HG03175 (cell line): ENCODE results near the gene ACTR5.
"Not testable (repeated sequence)": the region's sequence is repeated elsewhere in the genome, so short reads cannot be mapped to it uniquely, and the experiment has no call there.

Source experiments
- ATAC-seq: cut with Tn5 transposase; IDR thresholded peaks from one replicate; pipeline ENCODE4 v1.9.1; 2021; ENCODE audit warnings: mild to moderate bottlenecking, moderate library complexity; ENCODE audit not compliant: unreplicated experiment

Gene ACTR5

DNA sequence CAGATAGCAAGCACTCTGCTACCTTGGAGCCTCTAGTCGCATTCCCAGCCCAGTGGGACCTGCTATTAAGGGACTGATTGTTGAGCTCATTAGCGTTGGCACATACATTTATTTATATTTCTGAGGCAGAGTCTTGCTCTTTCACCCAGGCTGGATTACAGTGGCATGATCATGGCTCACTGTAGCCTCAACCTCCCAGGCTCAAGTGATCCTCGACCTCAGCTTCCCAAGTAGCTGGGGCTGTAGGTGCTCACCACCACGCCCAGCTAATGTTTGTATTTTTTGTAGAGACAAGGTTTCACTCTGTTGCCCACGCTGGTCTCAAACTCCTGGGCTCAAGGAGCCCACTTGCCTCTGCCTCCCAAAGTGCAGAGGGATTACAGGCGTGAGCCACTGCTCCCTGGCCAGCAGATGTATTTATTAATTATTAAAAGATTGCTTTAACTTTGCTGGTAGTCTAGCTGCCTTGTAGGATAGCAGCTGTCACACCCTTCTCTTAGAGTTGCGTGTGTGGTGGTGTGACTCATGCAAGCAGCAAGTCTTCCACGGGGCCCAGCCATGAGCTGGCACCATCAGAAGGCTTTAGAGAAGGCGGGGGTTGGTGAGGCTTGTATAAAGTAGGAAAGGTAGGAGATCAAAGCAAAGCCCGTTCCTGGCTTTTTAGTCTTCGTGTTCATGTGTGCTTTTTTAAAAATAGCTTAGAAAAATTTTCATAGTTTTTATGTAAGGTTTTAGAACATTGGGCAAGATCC, 16.5 kb downstream of the ACTR5 start:
- no peak for ATAC-seq

DNA sequence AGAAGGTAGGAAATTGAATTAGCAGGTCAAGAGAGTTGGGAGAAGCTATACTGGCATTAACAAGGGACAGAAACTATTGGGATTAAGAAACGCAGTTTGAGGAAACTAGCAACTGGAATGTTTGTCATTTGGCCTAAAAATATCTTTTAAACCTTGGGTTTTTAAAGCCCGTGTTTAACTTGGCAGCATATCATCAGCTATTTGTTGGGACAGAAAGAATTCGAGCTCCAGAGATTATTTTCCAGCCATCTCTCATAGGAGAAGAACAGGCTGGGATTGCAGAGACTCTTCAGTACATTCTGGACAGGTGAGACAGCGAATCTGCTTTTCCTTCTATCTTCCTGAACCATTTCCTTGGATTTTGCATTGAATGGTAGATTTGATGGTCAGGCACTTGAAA, 17.8 kb downstream of the ACTR5 start:
- no peak for ATAC-seq

DNA sequence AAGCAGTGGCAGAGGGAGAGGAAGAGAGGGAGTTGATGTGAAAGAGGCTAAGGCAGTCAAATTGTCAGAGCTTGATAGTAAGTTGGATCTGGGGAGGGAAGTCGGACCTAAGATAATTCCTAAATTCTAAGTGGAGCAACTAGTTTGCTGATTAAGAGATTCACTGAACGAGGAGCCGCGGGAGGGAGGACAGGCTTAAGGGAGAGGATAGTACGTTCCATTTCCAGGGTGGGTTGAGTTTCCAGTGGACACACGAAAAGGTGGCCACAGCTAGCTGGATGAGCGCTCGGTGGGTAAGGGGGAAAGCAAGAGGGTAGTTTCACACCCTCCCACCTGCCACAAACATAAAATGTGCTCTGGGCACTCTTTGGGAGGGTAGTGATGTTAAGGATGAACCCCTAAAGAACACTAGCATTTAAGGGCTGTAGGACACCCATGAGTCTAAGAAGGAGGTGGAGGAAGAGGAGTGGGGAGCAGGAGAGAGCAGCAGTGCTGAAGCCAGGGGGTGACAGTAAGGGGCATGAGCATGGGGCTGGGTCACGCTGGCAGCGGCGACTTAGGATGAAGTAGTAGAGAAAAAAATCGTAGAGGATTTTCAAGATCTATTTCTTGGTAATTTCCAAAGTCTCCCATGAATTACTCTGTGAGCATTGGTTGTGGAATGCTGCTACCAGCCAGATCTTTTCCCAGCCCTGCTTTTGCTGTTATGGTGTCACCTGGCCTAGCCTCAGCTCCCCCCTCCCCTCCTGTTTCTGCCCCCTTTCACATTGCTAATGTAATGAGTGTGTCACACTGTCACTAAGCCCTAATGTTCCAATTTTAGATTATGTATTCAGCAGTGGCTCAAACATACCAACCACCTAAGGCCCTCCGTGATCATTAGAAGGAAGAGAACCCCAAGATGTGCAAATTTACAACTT, 21.4 kb downstream of the ACTR5 start:
- no peak for ATAC-seq

GRCh38 chr20:38770546-38770945, 22.3 kb downstream of the ACTR5 start:
- ATAC-seq: no peak

DNA sequence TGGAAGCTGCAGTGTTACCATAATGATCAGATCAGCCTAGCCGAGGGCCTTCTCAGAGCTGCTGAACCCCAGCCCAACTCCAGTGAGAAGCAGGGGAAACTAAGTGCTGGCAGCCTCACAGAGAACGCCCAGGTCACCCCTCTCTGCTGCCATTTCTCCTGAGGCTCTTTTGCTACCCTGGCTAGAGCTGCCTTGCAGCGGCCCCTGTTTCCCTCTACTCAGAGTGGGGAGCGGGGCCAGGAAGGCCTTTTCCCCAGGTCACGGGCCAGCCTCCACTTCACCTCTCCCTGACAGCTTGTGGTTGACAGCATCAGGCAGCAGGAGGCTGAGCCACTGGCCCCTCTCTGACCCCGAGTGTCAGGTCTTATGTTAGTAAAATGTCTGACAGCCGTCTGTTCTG, 22.7 kb downstream of the ACTR5 start:
- no peak for ATAC-seq

DNA sequence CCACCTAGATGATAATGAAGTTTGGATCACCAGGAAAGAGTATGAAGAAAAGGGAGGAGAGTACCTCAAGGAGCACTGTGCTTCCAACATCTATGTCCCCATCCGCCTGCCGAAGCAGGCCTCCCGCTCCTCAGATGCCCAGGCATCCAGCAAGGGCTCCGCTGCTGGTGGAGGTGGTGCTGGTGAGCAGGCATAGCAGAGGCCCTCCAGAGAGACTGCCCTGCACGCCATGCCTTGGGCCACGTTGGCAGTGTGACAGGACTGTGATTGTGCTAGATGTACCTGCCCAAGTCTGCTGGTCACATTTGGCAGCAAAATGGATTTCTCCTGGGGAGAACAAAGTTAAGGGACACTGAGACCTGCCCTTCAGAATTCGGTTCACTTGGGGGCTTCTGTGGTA, 23.4 kb downstream of the ACTR5 start:
- no peak for ATAC-seq

GRCh38 chr20:38774167-38774566, 25.9 kb downstream of the ACTR5 start:
- ATAC-seq: no peak

DNA sequence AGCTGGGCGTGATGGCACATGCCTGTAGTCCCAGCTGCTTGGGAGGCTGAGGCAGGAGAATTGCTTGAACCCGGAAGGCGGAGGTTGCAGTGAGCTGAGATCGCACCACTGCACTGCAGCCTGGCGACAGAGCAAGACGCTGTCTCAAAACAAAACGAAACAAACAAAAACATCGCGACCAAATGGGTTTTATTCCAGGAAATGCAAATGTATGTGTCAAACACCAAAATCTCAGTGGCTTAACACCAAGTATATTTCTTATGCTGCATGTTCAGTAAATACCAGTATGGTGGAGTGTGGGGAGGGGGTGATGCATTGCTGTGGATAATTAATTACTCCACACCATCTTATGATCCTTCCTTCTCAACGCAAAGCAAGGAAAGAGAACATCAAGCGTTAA, 28.1 kb downstream of the ACTR5 start:
- ATAC-seq: no peak

GRCh38 chr20:38779247-38780097, 31.2 kb downstream of the ACTR5 start:
- ATAC-seq: no peak

- no peak for ATAC-seq
These were observed 34.0 kb downstream of the ACTR5 start for GRCh38 chr20:38782275-38782674.

- no peak for ATAC-seq
These were observed 39.6 kb downstream of the ACTR5 start for GRCh38 chr20:38787870-38788269.

DNA sequence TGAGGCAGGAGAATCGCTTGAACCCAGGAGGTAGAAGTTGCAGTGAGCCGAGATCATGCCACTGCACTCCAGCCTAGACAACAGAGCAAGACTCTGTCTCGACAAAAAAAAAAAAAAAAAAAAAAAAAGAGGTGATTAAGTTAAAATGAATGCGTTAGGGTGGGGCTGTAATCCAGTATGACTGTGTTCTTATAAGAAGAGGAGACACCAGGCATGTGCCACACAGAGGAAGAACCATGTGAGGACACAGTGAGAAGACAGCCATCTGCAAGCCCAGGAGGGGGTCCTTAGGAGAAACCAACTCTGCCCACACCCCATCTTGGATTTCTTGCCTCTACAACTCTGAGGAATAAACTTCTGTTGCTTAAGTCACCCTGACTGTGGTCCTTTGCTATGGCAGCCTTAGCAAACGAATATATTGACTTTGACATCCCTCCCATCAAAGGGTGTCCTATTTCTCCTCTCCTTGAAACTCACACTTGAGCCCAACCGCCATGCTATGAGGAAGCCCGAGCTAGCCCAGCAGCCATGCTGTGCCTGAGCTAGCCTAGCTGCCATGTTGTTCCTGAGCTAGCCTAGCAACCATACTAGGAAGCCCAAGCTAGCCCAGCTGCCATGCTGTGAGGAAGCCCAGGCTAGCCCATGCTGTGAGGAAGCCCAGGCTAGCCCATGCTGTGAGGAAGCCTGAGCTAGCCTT, 41.4 kb downstream of the ACTR5 start:
- no peak for ATAC-seq

DNA sequence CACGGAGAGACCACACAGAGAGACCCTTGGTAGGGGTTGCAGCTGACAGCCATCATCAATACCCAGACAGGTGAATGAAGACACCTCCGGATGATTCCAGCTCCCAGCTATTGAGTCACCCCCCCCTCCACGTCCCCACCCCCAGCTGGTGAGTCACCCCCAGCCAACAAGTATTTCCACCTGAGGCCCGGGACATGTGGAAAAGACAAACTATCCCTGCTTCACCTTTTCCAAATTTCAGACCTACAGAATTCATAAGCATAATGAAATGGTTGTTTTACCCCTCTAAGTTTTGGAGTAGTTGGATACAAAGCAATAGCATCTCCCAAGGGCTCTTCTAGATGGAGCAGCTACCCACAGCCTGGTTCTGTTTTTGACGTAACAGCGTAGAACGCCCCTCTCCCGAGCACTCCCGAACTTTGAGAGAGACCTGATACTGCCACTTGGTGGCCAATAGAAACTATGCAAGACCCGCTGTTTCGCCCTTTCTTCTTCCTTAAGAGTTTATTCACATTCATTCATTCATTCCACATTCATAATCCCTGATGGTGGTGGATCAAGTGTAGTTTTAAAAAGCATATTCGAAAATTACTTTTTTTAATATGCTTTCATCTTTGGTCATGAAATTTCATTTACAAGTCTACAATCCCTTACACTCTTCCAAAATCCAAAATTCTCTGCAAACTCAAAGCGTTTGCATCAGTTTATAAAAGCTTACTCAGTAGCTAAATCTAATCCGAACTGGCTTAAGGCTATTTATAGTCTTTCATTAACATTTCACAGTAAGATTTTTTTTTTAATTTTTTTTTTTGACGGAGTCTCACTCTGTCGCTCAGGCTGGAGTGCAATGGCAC, 42.2 kb downstream of the ACTR5 start:
- no peak for ATAC-seq

DNA sequence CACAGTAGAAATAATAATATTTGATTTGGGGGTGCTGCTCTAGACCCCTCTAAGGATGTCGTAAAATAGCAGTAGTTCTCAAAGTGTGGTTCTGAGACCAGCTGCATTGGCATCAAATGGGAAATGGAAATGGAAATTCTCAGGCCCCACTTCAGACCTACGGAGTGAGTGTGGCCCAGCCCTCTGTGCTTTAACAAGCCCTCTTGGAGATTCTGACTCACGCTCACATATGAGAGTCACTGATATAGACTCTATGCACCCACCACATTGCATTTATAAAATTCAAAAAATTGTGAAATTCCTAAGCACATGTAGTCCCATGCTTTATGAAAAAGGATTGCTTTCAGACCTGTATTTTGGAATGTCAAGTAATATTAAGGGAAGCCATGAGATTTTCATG, 43.0 kb downstream of the ACTR5 start:
- ATAC-seq: no peak

GRCh38 chr20:38791940-38792339, 43.7 kb downstream of the ACTR5 start:
- ATAC-seq: no peak

DNA sequence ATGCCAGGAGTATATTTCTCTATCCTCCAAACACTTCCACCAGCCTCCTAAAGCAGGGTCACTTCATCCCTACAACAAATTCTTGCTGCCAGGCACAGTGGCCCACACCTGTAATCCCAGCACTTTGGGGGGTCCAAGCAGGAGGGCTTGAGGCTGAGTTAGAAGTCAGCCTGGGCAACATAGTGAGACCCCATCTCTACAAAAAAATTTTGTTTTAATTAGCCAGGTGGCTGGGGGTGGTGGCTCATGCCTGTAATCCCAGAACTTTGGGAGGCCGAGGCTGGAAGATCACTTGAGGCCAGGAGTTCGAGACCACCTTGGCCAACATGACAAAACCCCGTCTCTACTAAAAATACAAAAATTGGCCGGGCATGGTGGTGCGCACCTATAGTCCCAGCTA, 45.8 kb downstream of the ACTR5 start:
- ATAC-seq: not testable (repeated sequence)

GRCh38 chr20:38798266-38798665, 50.0 kb downstream of the ACTR5 start:
- no peak for ATAC-seq

DNA sequence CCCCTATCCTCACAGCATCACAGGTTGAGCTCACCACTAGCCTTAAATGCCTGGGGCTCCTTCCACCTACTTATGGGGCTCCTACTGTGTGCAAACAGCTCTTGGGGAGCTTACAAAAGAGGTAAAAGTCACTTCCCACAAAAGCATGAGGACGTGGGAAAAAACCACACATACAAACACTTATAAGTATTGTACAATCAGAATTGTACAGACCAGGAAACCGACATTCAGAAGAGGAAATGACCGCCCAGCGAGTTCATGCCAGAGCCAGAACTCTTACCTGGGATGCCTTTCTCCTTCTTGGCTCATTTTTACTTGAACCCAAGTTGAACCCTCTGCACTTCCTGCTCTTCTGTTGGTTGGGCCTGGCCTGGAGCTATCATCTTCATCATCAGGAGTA, 50.9 kb downstream of the ACTR5 start:
- ATAC-seq: no peak

- no peak for ATAC-seq
These were observed 52.6 kb downstream of the ACTR5 start for GRCh38 chr20:38800882-38801281.

DNA sequence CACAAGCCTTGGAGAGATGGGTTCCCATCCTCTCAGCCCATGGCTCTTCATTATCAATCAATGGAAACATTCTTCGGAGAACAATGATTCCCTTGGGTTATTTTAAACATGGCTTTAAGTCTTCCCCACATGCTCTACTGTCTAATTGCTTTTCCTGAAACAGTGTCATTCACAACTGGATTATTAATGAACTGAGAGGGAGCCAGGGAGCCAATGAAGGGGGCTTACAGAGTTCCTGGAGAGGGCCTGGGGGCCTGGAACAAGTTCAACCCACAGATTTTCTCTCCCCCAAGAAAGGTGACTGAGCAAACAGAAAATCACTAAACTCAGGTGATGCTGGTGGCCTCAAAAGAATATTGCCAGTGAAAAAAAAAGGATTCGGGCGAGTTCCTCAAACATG, 56.0 kb downstream of the ACTR5 start:
- no peak for ATAC-seq
